ENCODE results near the gene GRXCR1.

Gene GRXCR1

GRCh38 chr4:42892413-42892812, at the start of gene GRXCR1:
Gene GRXCR1, plus strand, starts transcription at chr4:42892713. Its CDS starts 554 bp downstream, at chr4:42893267.
- no peak for DNase-seq (ENCODE audit: low read depth, low spot score)

GRCh38 chr4:42843694-42844093, 48.8 kb upstream of the GRXCR1 start:
- DNase-seq (ENCODE audit: low read depth, low spot score): no peak

- DNase-seq (ENCODE audit: low read depth, low spot score): no peak
Observed at GRCh38 chr4:42844422-42845070, 48.0 kb upstream of the GRXCR1 start.

- no peak for DNase-seq (ENCODE audit: low read depth, low spot score)
Observed at GRCh38 chr4:42845586-42845985, 46.9 kb upstream of the GRXCR1 start.

GRCh38 chr4:42855779-42856178, 36.7 kb upstream of the GRXCR1 start:
- no peak for DNase-seq (ENCODE audit: low read depth, low spot score)

- peak; percentile 50 for DNase-seq (ENCODE audit: low read depth, low spot score)
Observed at GRCh38 chr4:42865572-42866189, 26.8 kb upstream of the GRXCR1 start.

GRCh38 chr4:42871261-42871660, 21.3 kb upstream of the GRXCR1 start:
- DNase-seq (ENCODE audit: low read depth, low spot score): no peak

- no peak for DNase-seq (ENCODE audit: low read depth, low spot score)
Observed at GRCh38 chr4:42871671-42872290, 20.7 kb upstream of the GRXCR1 start.

- DNase-seq (ENCODE audit: low read depth, low spot score): no peak
Observed at GRCh38 chr4:42878863-42879262, 13.7 kb upstream of the GRXCR1 start.

- no peak for DNase-seq (ENCODE audit: low read depth, low spot score)
Observed at GRCh38 chr4:42881253-42881652, 11.3 kb upstream of the GRXCR1 start.

GRCh38 chr4:42891644-42892043, 869 bp upstream of the GRXCR1 start:
- DNase-seq (ENCODE audit: low read depth, low spot score): no peak

- no peak for DNase-seq (ENCODE audit: low read depth, low spot score)
Observed at GRCh38 chr4:42895452-42895851, 2.9 kb downstream of the GRXCR1 start.

- DNase-seq (ENCODE audit: low read depth, low spot score): no peak
Observed at GRCh38 chr4:42904986-42905385, 12.5 kb downstream of the GRXCR1 start.

GRCh38 chr4:42905591-42905990, 13.1 kb downstream of the GRXCR1 start:
- no peak for DNase-seq (ENCODE audit: low read depth, low spot score)

- DNase-seq (ENCODE audit: low read depth, low spot score): no peak
Observed at GRCh38 chr4:42906341-42906740, 13.8 kb downstream of the GRXCR1 start.

GRCh38 chr4:42906891-42907759, 14.6 kb downstream of the GRXCR1 start:
- DNase-seq (ENCODE audit: low read depth, low spot score): no peak

GRCh38 chr4:42910459-42910858, 17.9 kb downstream of the GRXCR1 start:
- no peak for DNase-seq (ENCODE audit: low read depth, low spot score)

- DNase-seq (ENCODE audit: low read depth, low spot score): no peak
Observed at GRCh38 chr4:42914937-42915336, 22.4 kb downstream of the GRXCR1 start.

GRCh38 chr4:42915484-42915883, 23.0 kb downstream of the GRXCR1 start:
- no peak for DNase-seq (ENCODE audit: low read depth, low spot score)

- no peak for DNase-seq (ENCODE audit: low read depth, low spot score)
Observed at GRCh38 chr4:42917296-42917695, 24.8 kb downstream of the GRXCR1 start.

- DNase-seq (ENCODE audit: low read depth, low spot score): no peak
Observed at GRCh38 chr4:42923431-42923830, 30.9 kb downstream of the GRXCR1 start.

- DNase-seq (ENCODE audit: low read depth, low spot score): no peak
Observed at GRCh38 chr4:42925921-42926320, 33.4 kb downstream of the GRXCR1 start.

Measured in ELF-1 (cell line).